HUES64 (cell line): ENCODE results near the gene TRMT10A. TPM values are rescaled to one million over a fixed set of nuclear protein-coding genes. Genes with fewer than 3 reads are reported as not detected.

Experiments
- H3K27ac ChIP-seq: 2 replicates; pipeline ENCODE4 v1.7.0; 2013; ENCODE audit warnings: low read depth, low read length, inconsistent platforms
- H3K27me3 ChIP-seq: 2 replicates; pipeline ENCODE4 v1.6.1; 2013; ENCODE audit warnings: mild to moderate bottlenecking, low read length; ENCODE audit not compliant: insufficient read depth
- H3K36me3 ChIP-seq: 2 replicates; pipeline ENCODE4 v1.6.1; 2013; ENCODE audit warnings: mild to moderate bottlenecking, low read length; ENCODE audit not compliant: insufficient read depth
- H3K4me1 ChIP-seq: 2 replicates; pipeline ENCODE4 v1.6.1; 2013; ENCODE audit warnings: mild to moderate bottlenecking, low read length, moderate library complexity; ENCODE audit not compliant: insufficient read depth
- H3K4me3 ChIP-seq: 2 replicates; pipeline ENCODE4 v1.5.1; 2013; ENCODE audit warnings: mild to moderate bottlenecking, low read length, moderate library complexity
- H3K9ac ChIP-seq: 2 replicates; pipeline ENCODE4 v1.6.1; 2013; ENCODE audit warnings: mild to moderate bottlenecking, low read depth, low read length
- H3K9me3 ChIP-seq: 2 replicates; pipeline ENCODE4 v1.6.1; 2013; ENCODE audit warnings: low read depth, low read length; ENCODE audit not compliant: insufficient read depth
- WGBS: fragments of 150-250, 120-280 bp; methylation state at CpG from one replicate; pipeline ENCODE4 v1.1.7; 2013; ENCODE audit warnings: missing lambda C conversion rate; 5-methylcytosine and 5-hydroxymethylcytosine counted together
- polyA plus RNA-seq, 2 experiments: library from polyadenylated mRNA; stranded (reverse); fragments of 50-300 nt; gene quantifications; one replicate each; pipeline ENCODE4 v1.2.3, GENCODE V29; 2013

TRMT10A gene
- 6.1 TPM for polyA plus RNA-seq (2013, experiment 1 of 2)
- 7.9 TPM for polyA plus RNA-seq (2013, experiment 2 of 2)

- Histone ChIP-seq H3K4me3 (peak within 1 kb of the TSS; percentile 86), H3K9ac (peak within 1 kb of the TSS; percentile 88), H3K36me3 (no peaks in the 10 kb centered on the region), H3K9me3 (no peaks in the 10 kb centered on the region), H3K27ac (peak within 1 kb of the TSS; percentile 97), H3K4me1 (no peaks in the 10 kb centered on the region), H3K27me3 (no peaks in the 10 kb centered on the region)
- under 1% methylated on average over 48 of the region's 48 CpGs for WGBS
Observed at GRCh38 chr4:99563310-99564186, at the start of gene TRMT10A. Gene TRMT10A (minus strand): TSS chr4:99564039. CDS start chr4:99559338, 4,701 bp downstream.

GRCh38 chr4:99612704-99613103 is 48.9 kb upstream of the TRMT10A start:
- WGBS = 84% methylated on average over 5 of the region's 5 CpGs
- Histone ChIP-seq H3K9ac (no peak overlapping the region), H3K4me3 (no peak overlapping the region), H3K27ac (no peak overlapping the region), H3K4me1 (no peaks in the 10 kb centered on the region), H3K27me3 (no peaks in the 10 kb centered on the region), H3K9me3 (no peaks in the 10 kb centered on the region), H3K36me3 (no peaks in the 10 kb centered on the region)

DNA sequence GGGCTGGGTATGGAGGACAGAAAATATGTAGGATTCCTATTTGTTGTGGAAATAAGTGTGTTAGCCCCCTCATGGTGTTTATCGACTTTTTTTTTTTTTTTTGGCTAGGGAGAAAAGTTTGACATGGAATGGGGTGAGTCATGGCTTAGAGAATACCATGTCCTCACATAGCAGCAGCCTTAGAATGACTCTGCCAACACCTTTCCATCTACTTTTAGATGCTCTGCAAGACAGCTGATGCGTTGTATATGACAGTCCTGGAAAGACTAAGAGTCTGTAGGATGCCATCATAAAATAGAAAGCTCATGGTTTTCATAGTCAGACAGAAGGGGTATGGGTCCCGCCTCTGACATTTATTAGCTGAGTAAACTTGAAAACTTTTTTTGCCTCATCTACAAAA is 48.4 kb upstream of the TRMT10A start:
- Histone ChIP-seq H3K36me3 (no peaks in the 10 kb centered on the region), H3K27ac (no peak overlapping the region), H3K27me3 (no peaks in the 10 kb centered on the region), H3K9ac (no peak overlapping the region), H3K9me3 (no peaks in the 10 kb centered on the region), H3K4me1 (no peaks in the 10 kb centered on the region), H3K4me3 (no peak overlapping the region)
- WGBS = 83% methylated on average over 2 of the region's 3 CpGs

- WGBS = 89% methylated on average over 5 of the region's 5 CpGs
- H3K27ac ChIP-seq = no peak overlapping the region
- no peaks in the 10 kb centered on the region for H3K9me3 ChIP-seq
- H3K4me3 ChIP-seq = no peak overlapping the region
- H3K36me3 ChIP-seq = no peaks in the 10 kb centered on the region
- H3K4me1 ChIP-seq = no peaks in the 10 kb centered on the region
- no peaks in the 10 kb centered on the region for H3K27me3 ChIP-seq
- H3K9ac ChIP-seq = no peak overlapping the region
Observed at GRCh38 chr4:99610605-99611175, 46.9 kb upstream of the TRMT10A start.

GRCh38 chr4:99608417-99608816 is 44.6 kb upstream of the TRMT10A start:
- H3K36me3 ChIP-seq = no peaks in the 10 kb centered on the region
- 96% methylated on average over 5 of the region's 5 CpGs for WGBS
- H3K27ac ChIP-seq = no peak overlapping the region
- no peaks in the 10 kb centered on the region for H3K9me3 ChIP-seq
- H3K27me3 ChIP-seq = no peaks in the 10 kb centered on the region
- H3K4me3 ChIP-seq = no peak overlapping the region
- no peak overlapping the region for H3K9ac ChIP-seq
- H3K4me1 ChIP-seq = no peaks in the 10 kb centered on the region

- Histone ChIP-seq H3K27me3 (no peaks in the 10 kb centered on the region), H3K4me1 (no peaks in the 10 kb centered on the region), H3K4me3 (no peak overlapping the region), H3K9ac (no peak overlapping the region), H3K36me3 (no peaks in the 10 kb centered on the region), H3K9me3 (no peaks in the 10 kb centered on the region), H3K27ac (no peak overlapping the region)
- WGBS = 99% methylated on average over 2 of the region's 2 CpGs
Observed at GRCh38 chr4:99606716-99607115, 42.9 kb upstream of the TRMT10A start.

DNA sequence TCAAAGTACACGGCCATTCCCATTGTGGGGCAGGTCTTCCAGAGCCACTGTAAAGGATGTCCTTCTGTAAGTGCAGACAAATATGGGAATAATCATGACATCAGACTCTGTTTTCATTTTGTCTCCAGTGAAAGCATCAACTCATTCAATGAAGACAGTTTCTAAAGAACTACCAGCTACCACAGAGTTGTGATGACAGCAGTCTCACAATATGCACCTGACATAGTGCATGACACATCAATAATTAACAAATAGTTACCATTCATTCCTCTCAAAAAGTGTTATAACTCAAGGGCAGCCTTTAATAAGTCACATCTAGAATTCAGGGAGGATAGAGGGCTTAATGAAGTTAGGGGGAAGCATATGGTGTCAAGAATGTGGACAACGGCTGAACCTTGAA is 31.0 kb upstream of the TRMT10A start:
- Histone ChIP-seq H3K4me3 (no peak overlapping the region), H3K27me3 (no peaks in the 10 kb centered on the region), H3K27ac (no peak overlapping the region), H3K9ac (no peak overlapping the region), H3K9me3 (no peaks in the 10 kb centered on the region), H3K4me1 (no peaks in the 10 kb centered on the region), H3K36me3 (no peaks in the 10 kb centered on the region)
- 88% methylated on average over 2 of the region's 2 CpGs for WGBS

- Histone ChIP-seq H3K27me3 (no peaks in the 10 kb centered on the region), H3K4me3 (no peak overlapping the region), H3K36me3 (no peaks in the 10 kb centered on the region), H3K27ac (no peak overlapping the region), H3K9ac (no peak overlapping the region), H3K9me3 (no peaks in the 10 kb centered on the region), H3K4me1 (no peaks in the 10 kb centered on the region)
- 96% methylated on average over 4 of the region's 4 CpGs for WGBS
Observed at GRCh38 chr4:99593781-99594641, 30.2 kb upstream of the TRMT10A start.

- WGBS = 100% methylated on average over 1 of the region's 3 CpGs
Observed at GRCh38 chr4:99591757-99592156, 27.9 kb upstream of the TRMT10A start.

DNA sequence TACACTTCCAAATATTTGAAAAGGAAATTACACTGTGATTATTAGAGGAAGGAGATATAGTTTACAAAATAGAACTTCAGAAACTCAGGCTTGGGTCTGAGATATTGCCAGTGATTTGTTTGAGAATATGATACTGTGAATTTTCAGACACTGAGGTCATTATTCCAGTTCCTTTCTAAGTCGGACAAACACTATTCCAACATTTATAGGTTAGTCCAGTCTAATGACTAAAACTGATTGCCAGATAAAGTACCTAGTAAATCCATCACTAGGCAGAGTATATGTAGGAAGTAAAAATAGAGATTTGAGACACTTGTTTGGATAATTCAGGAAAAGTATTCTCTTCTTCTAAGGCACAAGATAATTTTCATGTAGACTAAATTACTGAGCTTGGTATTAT is 24.0 kb upstream of the TRMT10A start:
- WGBS = no CpG with 5 or more reads among the region's 1 CpG
- no peaks in the 10 kb centered on the region for H3K36me3 ChIP-seq
- H3K9me3 ChIP-seq = no peaks in the 10 kb centered on the region
- no peak overlapping the region for H3K27ac ChIP-seq
- H3K9ac ChIP-seq = no peak overlapping the region
- H3K4me3 ChIP-seq = no peak overlapping the region
- no peaks in the 10 kb centered on the region for H3K27me3 ChIP-seq
- H3K4me1 ChIP-seq = no peaks in the 10 kb centered on the region; the same call in 1 of the 2 replicates

More at GRCh38 chr4:99591757-99592156, 27.9 kb upstream of the TRMT10A start:
- H3K36me3 ChIP-seq = no peaks in the 10 kb centered on the region
- no peaks in the 10 kb centered on the region for H3K27me3 ChIP-seq
- no peaks in the 10 kb centered on the region for H3K9me3 ChIP-seq
- no peaks in the 10 kb centered on the region for H3K4me1 ChIP-seq
- no peak overlapping the region for H3K9ac ChIP-seq
- no peak overlapping the region for H3K27ac ChIP-seq
- H3K4me3 ChIP-seq = no peak overlapping the region

GRCh38 chr4:99587309-99587708 is 23.5 kb upstream of the TRMT10A start:
- no peaks in the 10 kb centered on the region; the same call in 1 of the 2 replicates for H3K4me1 ChIP-seq
- no peak overlapping the region for H3K9ac ChIP-seq
- no peaks in the 10 kb centered on the region for H3K36me3 ChIP-seq
- H3K9me3 ChIP-seq = no peaks in the 10 kb centered on the region
- H3K27me3 ChIP-seq = no peaks in the 10 kb centered on the region
- H3K4me3 ChIP-seq = no peak overlapping the region
- no peak overlapping the region for H3K27ac ChIP-seq
